Activated CD4-positive, alpha-beta T cell treated with anti-CD3 and anti-CD28 coated beads, Interleukin-2, amount 10 ng/mL, durations not matched to agents 7 days and 5 days (primary cell): ENCODE results near the gene LMO7. TPM values are rescaled to one million over a fixed set of nuclear protein-coding genes. Genes with fewer than 3 reads are reported as not detected.

ENCODE experiments used
- CTCF ChIA-PET: fragments of 350-600 bp; sonication (Branson Sonifier 250); formaldehyde crosslinking; loops from one replicate; lab custom pipeline; 2021; ENCODE audit warnings: antibody characterized with exemption; lab: Charles Lee
- POLR2A ChIA-PET: fragments of 350-600 bp; sonication (Branson Sonifier 250); formaldehyde crosslinking; loops from one replicate; lab custom pipeline; 2021; ENCODE audit warnings: antibody characterized with exemption; lab: Charles Lee
- DNase-seq: peaks from one replicate; pipeline ENCODE4 v3.0.0-alpha.2; 2020
- H3K27ac Mint-ChIP-seq: one replicate; pipeline ENCODE4 v1.8.0; 2021; ENCODE audit warnings: mild to moderate bottlenecking, moderate library complexity, mixed read lengths
- H3K27me3 Mint-ChIP-seq: one replicate; pipeline ENCODE4 v1.8.0; 2021; ENCODE audit warnings: mixed read lengths
- H3K36me3 Mint-ChIP-seq: one replicate; pipeline ENCODE4 v1.8.0; 2021; ENCODE audit warnings: low read depth, mixed read lengths
- H3K4me1 Mint-ChIP-seq: one replicate; pipeline ENCODE4 v1.8.0; 2021; ENCODE audit warnings: mixed read lengths
- H3K4me3 Mint-ChIP-seq: one replicate; pipeline ENCODE4 v1.8.0; 2021; ENCODE audit warnings: mild to moderate bottlenecking, moderate library complexity, mixed read lengths
- H3K9me3 Mint-ChIP-seq: one replicate; pipeline ENCODE4 v1.8.0; 2021; ENCODE audit warnings: mixed read lengths
- total RNA-seq, 2 experiments: library from RNA; stranded (reverse); gene quantifications; one replicate each; pipeline ENCODE4 v1.2.3, GENCODE V29; 2021

The LMO7 gene
- total RNA-seq, 2 experiments from 2014 or later = 23.1 to 30.7 TPM

DNA sequence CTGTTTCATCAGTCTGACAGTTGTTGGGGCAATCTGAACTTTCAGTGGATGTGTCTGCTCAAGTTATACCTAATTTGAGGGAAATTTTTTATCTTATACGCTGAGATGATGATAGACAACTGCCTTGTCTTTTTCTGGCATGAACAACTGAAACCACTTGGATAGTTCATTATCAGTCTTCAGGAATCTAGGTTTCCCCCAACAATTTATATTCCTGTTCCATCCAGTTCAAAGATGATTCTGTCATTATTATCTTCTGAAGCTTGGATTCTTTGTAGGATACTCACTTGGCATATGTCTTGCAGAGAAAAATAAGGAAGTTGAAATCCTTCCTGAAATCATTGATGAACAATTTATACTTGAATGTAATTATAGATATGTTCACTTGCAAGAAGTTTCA lies 193.7 kb downstream of the LMO7 start:
- CTCF ChIA-PET = no interaction called here
- POLR2A ChIA-PET = no interaction called here
- peaks cover 11% of the 10 kb centered on the region for H3K9me3 Mint-ChIP-seq
- H3K27ac Mint-ChIP-seq = no peak overlapping the region
- peaks cover 1% of the 10 kb centered on the region for H3K36me3 Mint-ChIP-seq
- no peaks in the 10 kb centered on the region for H3K27me3 Mint-ChIP-seq
- no peak overlapping the region for H3K4me3 Mint-ChIP-seq
- no peaks in the 10 kb centered on the region for H3K4me1 Mint-ChIP-seq
- DNase-seq = no peak

DNA sequence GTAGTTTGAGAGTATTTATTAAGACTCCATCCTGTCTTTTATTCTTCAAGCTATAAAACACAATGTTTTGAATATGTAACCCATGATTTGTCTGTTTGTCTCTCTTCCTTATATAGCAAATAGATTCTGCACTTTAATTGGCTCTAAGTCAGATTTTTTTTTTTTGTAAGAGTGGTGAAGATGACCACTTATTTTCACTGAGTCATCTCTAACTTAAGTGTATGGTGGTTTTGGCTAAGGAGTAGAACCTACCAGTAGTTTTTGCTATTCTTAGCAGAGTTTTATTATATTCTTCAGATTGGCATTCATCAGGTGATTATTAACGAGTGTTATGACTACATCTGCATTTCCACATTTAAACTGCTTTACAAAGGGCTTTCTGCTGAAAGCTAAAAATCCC lies 194.7 kb downstream of the LMO7 start:
- POLR2A ChIA-PET = no interaction called here
- Mint-ChIP-seq H3K27ac (no peak overlapping the region), H3K36me3 (peaks cover 1% of the 10 kb centered on the region), H3K27me3 (no peaks in the 10 kb centered on the region), H3K4me1 (no peaks in the 10 kb centered on the region), H3K4me3 (no peak overlapping the region), H3K9me3 (peaks cover 11% of the 10 kb centered on the region)
- CTCF ChIA-PET = interaction anchor here (0.7 kb wide), 2 partner anchors 15 to 73 kb away, joined by 3 to 4 read pairs; no protein-coding TSS in a partner anchor
- no peak for DNase-seq

DNA sequence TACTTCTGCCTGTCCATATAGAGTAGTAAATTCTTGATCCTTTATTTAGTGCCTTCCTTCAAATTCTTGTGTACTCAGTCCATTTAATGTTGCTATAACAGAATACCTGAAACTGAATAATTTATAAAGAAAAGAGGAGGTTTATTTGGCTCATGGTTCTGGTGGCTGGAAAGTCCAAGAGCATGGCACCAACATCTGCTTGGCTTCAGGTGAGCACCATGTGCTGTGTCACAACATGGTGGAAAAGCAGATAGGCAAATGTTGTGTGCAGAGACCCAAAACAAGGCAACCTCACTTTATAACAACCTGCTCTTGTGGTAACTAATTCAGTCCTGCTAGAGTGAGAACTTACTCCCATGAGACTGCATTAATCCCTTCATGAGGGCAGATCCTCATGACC lies 195.3 kb downstream of the LMO7 start:
- CTCF ChIA-PET = no interaction called here

DNA sequence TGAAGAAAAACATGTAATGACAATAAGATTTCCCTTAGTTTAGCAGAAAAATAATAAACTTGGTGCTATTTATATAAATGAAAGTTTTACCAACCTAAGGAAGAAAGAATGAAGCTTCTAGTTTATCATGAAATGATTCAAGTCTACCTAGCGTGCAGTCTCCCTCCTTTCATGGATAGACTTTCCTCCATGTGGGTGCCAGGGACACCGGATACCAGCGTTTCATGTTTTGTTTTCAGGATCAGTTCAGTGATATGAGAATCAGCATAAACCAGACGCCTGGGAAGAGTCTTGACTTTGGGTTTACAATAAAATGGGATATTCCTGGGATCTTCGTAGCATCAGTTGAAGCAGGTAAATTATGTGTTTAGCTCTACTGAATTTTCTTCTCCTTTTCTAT lies 196.7 kb downstream of the LMO7 start:
- POLR2A ChIA-PET = no interaction called here
- Mint-ChIP-seq H3K9me3 (peaks cover 11% of the 10 kb centered on the region), H3K27ac (no peak overlapping the region), H3K36me3 (peaks cover 3% of the 10 kb centered on the region), H3K4me1 (no peaks in the 10 kb centered on the region), H3K4me3 (no peak overlapping the region), H3K27me3 (no peaks in the 10 kb centered on the region)
- CTCF ChIA-PET = interaction anchor here (2.1 kb wide), 1 partner anchor 11 kb away, joined by 6 read pairs; no protein-coding TSS in a partner anchor
- DNase-seq = no peak

More for the DNA sequence above, 195.3 kb downstream of the LMO7 start:
- H3K4me3 Mint-ChIP-seq = no peak overlapping the region
- DNase-seq = no peak
- no peaks in the 10 kb centered on the region for H3K27me3 Mint-ChIP-seq
- H3K36me3 Mint-ChIP-seq = peaks cover 1% of the 10 kb centered on the region
- H3K27ac Mint-ChIP-seq = no peak overlapping the region
- no peaks in the 10 kb centered on the region for H3K4me1 Mint-ChIP-seq
- peaks cover 11% of the 10 kb centered on the region for H3K9me3 Mint-ChIP-seq
- POLR2A ChIA-PET = no interaction called here

DNA sequence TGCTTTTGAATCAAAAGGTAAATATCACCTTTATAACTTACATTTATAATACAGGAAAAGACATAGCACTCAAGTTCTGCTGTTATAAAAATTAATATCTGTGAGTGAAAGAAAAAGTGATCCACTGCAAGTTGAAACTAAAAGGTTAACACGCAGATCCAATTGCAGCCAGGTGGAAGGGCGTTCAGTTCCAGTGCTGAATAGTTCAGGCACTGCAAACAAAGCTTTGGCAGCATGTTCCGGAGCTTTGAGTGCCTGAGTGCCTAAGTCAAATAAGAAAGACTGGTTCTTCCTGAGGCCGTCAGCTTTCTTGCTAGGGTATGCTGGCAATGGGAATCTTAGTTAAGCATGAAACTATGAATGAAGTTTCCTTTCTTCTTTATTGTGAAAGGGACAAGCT lies 200.3 kb downstream of the LMO7 start:
- ChIA-PET POLR2A (no interaction called here), CTCF (interaction anchor here (0.6 kb wide), 1 partner anchor 56 kb away, joined by 3 read pairs; no protein-coding TSS in a partner anchor)
- Mint-ChIP-seq H3K27me3 (no peaks in the 10 kb centered on the region), H3K27ac (no peak overlapping the region), H3K36me3 (peaks cover 13% of the 10 kb centered on the region), H3K9me3 (peaks cover under 1% of the 10 kb centered on the region), H3K4me3 (no peak overlapping the region), H3K4me1 (peaks cover 5% of the 10 kb centered on the region)
- DNase-seq = no peak

DNA sequence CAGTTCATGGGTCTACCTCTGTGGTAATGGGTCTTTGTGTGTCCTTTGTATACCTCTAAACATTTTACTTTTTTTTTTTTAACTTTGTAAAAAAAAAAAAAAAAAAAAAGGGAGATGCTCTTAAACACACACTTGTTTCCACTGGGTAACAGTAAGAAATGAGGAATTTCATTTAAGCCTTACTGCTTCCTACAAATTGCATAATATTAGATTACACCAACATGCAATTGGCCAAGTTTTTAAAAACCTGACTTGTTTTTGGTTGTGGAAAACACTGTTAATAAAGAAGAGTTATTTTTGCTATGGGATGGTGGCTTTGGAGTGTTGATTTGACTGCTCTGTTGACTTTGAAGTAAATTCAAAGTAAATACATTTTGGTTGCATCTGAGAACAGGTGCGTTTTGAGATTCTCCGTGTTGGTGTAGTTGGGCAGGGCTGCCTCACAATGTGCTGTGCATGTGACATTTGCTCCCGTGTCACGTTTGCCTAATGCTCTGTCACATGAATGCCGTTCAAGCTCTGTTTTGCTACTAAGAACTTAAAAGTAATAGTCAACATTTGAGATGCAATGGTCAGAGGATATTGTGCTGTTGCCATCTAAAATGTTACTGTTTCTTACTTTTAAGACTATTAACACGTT lies 202.4 kb downstream of the LMO7 start:
- H3K36me3 Mint-ChIP-seq = peaks cover 31% of the 10 kb centered on the region
- H3K27me3 Mint-ChIP-seq = no peaks in the 10 kb centered on the region
- H3K4me1 Mint-ChIP-seq = peaks cover 17% of the 10 kb centered on the region
- no peak overlapping the region for H3K27ac Mint-ChIP-seq
- ChIA-PET POLR2A (no interaction called here), CTCF (interaction anchor here (0.6 kb wide), 1 partner anchor 1492 kb away, joined by 3 read pairs; no protein-coding TSS in a partner anchor)
- H3K9me3 Mint-ChIP-seq = peaks cover 14% of the 10 kb centered on the region
- no peak for DNase-seq
- H3K4me3 Mint-ChIP-seq = no peak overlapping the region

DNA sequence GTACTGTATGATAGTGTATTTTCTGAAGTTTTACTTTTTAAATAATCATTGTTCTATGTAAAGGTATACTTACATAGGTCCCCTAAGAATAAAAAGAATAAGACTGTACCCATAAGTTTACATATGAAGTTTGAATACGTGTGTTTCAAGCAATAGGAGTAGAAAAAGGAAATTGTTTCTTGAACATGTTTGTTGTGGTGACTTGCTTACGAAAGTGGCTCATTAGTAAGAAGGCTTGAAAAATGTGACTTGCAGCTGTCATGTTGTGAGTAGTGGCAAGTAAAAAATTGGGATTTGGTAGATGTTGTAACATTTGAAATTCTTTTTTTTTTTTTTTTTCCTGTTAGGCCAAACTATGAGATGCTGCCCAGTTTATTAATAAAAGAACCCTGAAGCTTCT lies 203.3 kb downstream of the LMO7 start:
- H3K4me3 Mint-ChIP-seq = no peak overlapping the region
- H3K27me3 Mint-ChIP-seq = no peaks in the 10 kb centered on the region
- peaks cover 14% of the 10 kb centered on the region for H3K9me3 Mint-ChIP-seq
- no peak overlapping the region for H3K27ac Mint-ChIP-seq
- CTCF ChIA-PET = no interaction called here
- POLR2A ChIA-PET = no interaction called here
- H3K36me3 Mint-ChIP-seq = peaks cover 31% of the 10 kb centered on the region
- peaks cover 17% of the 10 kb centered on the region for H3K4me1 Mint-ChIP-seq
- no peak for DNase-seq

DNA sequence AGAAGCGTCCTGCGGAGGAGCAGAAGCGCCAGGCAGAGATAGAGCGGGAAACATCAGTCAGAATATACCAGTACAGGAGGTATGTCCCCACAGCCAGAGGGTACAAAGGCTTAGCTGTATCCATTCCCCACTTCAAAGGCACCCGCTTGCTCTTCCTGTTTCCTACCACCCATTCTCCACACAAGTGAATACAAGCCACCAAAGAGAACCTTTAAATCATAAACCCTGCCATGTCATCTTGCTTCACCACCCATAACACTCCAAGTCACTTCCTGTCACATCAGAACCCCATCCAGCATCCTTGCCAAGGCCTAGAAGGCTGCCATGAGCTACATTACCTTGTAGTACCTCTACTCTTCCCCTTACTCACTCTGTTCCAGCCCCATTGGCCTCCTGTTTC lies 205.8 kb downstream of the LMO7 start:
- CTCF ChIA-PET = no interaction called here
- POLR2A ChIA-PET = no interaction called here

DNA sequence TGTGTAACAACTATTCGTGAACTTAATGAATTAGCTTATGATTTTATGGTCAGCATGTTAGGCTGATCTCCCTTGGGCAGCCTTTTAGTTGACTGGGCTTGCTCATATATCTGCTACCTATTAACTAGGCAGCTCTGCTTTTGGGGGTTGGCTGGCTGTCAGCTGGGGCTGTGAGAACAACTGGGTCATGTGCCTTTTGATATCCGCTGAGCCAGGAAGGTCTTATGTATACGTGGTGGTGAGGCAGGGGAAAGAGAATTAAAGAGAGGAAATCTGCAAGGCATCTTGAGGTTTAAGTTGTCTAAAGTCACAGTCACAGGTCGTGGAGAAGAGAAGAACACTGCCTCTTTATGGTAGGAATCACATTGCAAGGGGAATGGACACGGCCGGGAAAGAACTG lies 206.9 kb downstream of the LMO7 start:
- peaks cover 18% of the 10 kb centered on the region for H3K4me1 Mint-ChIP-seq
- H3K9me3 Mint-ChIP-seq = peaks cover 14% of the 10 kb centered on the region
- H3K27ac Mint-ChIP-seq = no peak overlapping the region
- DNase-seq = no peak
- ChIA-PET CTCF (interaction anchor here (2.0 kb wide), 1 partner anchor 10 kb away, joined by 6 read pairs; no protein-coding TSS in a partner anchor), POLR2A (no interaction called here)
- peaks cover 32% of the 10 kb centered on the region for H3K36me3 Mint-ChIP-seq
- no peak overlapping the region for H3K4me3 Mint-ChIP-seq
- H3K27me3 Mint-ChIP-seq = no peaks in the 10 kb centered on the region

More for the DNA sequence above, 205.8 kb downstream of the LMO7 start:
- Mint-ChIP-seq H3K27ac (peak overlapping the region; percentile 38), H3K4me1 (peaks cover 17% of the 10 kb centered on the region), H3K4me3 (no peak overlapping the region), H3K9me3 (peaks cover 14% of the 10 kb centered on the region), H3K27me3 (no peaks in the 10 kb centered on the region), H3K36me3 (peaks cover 34% of the 10 kb centered on the region)
- no peak for DNase-seq

DNA sequence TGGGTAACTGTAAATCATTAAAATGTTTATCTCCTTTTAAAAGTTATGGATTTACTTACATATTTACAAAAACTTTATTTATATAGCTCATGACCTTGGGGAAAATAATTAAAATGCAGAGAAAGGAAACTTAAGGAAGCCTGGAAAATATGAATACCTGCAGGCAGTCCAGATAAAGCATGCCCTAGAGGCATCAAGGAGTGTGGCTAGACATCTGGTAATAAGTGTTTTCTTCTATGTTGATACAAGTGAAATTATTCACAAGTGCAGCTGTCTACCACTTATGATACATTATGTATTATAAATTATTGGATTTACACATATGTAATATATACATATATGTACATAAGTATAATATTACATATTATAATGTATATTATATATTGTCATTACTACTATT lies 207.9 kb downstream of the LMO7 start:
- no peak for DNase-seq
- H3K36me3 Mint-ChIP-seq = peaks cover 32% of the 10 kb centered on the region
- no peak overlapping the region for H3K27ac Mint-ChIP-seq
- no peak overlapping the region for H3K4me3 Mint-ChIP-seq
- ChIA-PET POLR2A (no interaction called here), CTCF (interaction anchor here (2.0 kb wide), 1 partner anchor 11 kb away, joined by 6 read pairs; no protein-coding TSS in a partner anchor)
- peaks cover 14% of the 10 kb centered on the region for H3K9me3 Mint-ChIP-seq
- no peaks in the 10 kb centered on the region for H3K27me3 Mint-ChIP-seq
- H3K4me1 Mint-ChIP-seq = peaks cover 18% of the 10 kb centered on the region

DNA sequence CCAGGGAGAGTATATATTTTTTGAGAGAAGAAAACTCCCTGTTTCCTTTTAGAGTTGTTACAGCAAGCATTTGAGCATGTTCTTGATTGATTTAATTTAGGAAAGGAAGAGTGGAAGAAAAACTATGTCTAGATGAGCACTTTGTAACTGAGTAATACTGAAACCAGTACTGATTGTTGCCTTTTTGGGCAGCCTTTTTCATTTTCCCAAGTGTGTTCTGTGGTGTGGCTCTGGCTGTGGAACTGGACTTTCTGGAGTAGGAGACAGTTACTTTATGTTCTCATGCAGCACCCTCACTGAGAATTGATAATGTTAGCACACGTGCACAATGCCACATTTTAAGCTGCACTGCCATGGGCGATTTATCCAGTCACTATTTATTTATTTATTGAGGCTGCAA lies 211.5 kb downstream of the LMO7 start:
- Mint-ChIP-seq H3K27me3 (no peaks in the 10 kb centered on the region), H3K36me3 (peaks cover 14% of the 10 kb centered on the region), H3K4me1 (peaks cover 3% of the 10 kb centered on the region), H3K4me3 (no peak overlapping the region), H3K27ac (no peak overlapping the region), H3K9me3 (peaks cover 6% of the 10 kb centered on the region)
- ChIA-PET POLR2A (no interaction called here), CTCF (no interaction called here)
- DNase-seq = no peak

DNA sequence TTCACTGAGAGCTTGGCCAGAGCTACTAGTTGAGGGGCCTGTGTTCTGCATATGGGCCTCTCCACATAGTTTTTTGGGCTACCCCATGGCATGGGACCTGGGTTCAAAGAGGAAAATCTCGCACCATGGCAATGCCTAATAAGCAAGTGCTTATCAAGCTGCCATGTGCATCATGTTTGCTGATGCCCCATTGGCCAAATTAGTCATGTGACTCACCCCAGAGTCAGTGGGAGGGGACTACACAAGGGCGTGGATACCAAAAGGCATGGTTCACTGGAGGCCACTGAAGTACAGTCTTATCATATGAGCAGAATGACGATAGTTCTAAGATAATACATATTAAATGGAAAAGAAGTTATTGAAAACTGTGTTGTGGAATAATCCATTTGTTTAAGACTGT lies 214.8 kb downstream of the LMO7 start:
- DNase-seq = no peak
- no peaks in the 10 kb centered on the region for H3K9me3 Mint-ChIP-seq
- peaks cover 1% of the 10 kb centered on the region for H3K4me1 Mint-ChIP-seq
- ChIA-PET POLR2A (no interaction called here), CTCF (no interaction called here)
- H3K36me3 Mint-ChIP-seq = peaks cover 8% of the 10 kb centered on the region
- no peaks in the 10 kb centered on the region for H3K27me3 Mint-ChIP-seq
- H3K27ac Mint-ChIP-seq = no peak overlapping the region
- no peak overlapping the region for H3K4me3 Mint-ChIP-seq

DNA sequence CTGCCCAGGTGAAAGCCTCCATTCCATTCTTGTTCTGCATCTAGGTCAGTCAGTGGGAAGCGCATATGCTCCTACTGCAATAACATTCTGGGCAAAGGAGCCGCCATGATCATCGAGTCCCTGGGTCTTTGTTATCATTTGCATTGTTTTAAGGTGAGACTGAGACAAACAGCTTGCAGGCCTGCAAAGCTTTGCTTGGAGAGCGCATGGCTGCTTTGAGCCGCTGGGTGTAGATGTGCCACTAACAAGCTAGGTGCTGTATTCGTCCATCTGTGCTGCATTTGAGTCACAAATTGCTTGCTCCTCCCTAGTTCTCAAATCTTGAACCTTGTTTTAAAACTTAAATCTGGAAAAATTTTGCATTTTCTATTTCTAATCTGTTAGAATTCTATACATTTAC lies 219.1 kb downstream of the LMO7 start:
- DNase-seq = no peak
- H3K9me3 Mint-ChIP-seq = no peaks in the 10 kb centered on the region
- ChIA-PET POLR2A (no interaction called here), CTCF (no interaction called here)
- H3K4me3 Mint-ChIP-seq = no peak overlapping the region
- no peaks in the 10 kb centered on the region for H3K4me1 Mint-ChIP-seq
- no peak overlapping the region for H3K27ac Mint-ChIP-seq
- H3K36me3 Mint-ChIP-seq = peaks cover 6% of the 10 kb centered on the region
- H3K27me3 Mint-ChIP-seq = no peaks in the 10 kb centered on the region

DNA sequence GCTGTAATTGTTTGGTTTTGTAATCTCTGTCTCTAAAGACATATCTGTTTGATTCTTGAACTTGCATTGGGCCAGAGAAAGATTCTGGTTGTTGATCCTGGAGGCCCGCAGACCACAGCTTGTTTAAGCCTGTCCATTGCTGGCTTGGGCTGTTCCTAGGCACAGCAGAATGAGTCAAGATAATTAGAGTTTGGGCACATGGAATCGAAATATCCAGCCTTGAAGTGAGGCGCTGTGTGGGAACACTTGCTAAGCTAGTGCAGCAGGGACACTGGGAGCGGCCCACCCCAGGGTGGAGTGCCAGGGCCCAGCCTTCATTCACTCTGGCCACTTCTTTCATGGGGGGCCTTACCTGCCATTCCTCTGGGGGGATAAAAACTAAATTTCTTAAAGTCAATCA lies 219.7 kb downstream of the LMO7 start:
- H3K36me3 Mint-ChIP-seq = peaks cover 2% of the 10 kb centered on the region
- ChIA-PET POLR2A (no interaction called here), CTCF (no interaction called here)
- no peak overlapping the region for H3K27ac Mint-ChIP-seq
- no peak for DNase-seq
- H3K4me3 Mint-ChIP-seq = no peak overlapping the region
- no peaks in the 10 kb centered on the region for H3K4me1 Mint-ChIP-seq
- H3K9me3 Mint-ChIP-seq = no peaks in the 10 kb centered on the region
- H3K27me3 Mint-ChIP-seq = no peaks in the 10 kb centered on the region
